Astrocyte (in vitro differentiated cells and primary cell): ENCODE results near the gene NR3C1.

ENCODE experiments used
- CTCF ChIP-seq: IDR thresholded peaks from 2 replicates; pipeline ENCODE4 v1.5.1; 2011; ENCODE audit warnings: low read depth, mild to moderate bottlenecking, inconsistent platforms, low read length, moderate library complexity; ENCODE audit not compliant: insufficient read depth
- EZH2 ChIP-seq: IDR thresholded peaks from 2 replicates; pipeline ENCODE4 v1.6.1; 2012; ENCODE audit warnings: mild to moderate bottlenecking, low read length, inconsistent platforms; ENCODE audit not compliant: insufficient read depth

- TF ChIP-seq CTCF (no peak), EZH2 (no peak)
These were observed 89.4 kb downstream of the NR3C1 start for GRCh38 chr5:143314099-143314498.
